ENCODE measurements around the gene IGF2BP2. TPM values are rescaled to one million over a fixed set of nuclear protein-coding genes. Genes with fewer than 3 reads are reported as not detected.
A peak's percentile ranks its signal among the peaks of the same experiment; 100 is the strongest.

The IGF2BP2 gene
- total and polyA plus RNA-seq, 2 of the 13 experiments (the other 11 are each of a cell fraction or from before 2014, with no cell fraction given), result 6.5 to 46.0 TPM

DNA sequence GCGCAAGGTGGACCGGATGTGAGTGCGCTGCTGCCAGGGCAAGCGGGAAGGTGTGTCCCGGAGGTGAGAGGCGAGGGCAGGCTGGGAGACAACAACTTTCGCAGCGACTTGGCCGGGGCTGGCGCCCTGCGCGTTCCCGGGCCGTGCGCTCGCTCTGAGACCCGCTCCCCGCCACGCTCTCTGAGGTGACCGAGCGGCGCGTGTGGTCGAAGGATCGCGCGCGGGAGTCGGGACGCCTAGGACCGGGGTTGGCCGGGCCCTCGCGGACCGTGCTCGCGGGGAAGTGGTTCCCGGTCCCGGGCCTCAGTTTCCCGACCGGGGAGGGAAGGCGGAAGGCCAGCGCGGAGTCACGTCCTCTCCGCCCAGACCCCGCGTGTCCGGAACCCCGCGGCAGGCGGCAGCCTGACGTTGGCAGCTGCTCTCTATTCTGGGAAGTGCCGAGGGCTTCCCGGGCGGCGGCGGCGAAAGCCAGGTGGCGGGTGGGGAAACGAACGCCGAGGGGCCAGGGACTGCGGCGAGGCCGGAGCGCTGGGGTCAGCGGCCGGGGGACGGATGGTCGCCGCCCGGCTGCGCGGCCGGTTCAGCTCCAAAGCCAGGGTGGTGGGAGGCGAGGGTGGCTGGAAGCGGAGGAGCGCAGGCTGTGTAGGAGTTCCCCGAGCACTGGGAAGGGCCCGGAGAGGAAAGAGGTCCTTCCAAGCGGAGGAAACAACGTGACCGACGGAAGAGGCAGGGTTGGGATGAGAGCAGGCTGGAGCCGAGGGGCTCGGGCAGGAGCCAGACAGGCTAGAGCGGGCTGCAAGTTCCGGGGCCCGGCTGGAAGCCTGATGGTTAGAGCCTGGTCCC lies 1.0 kb upstream of the IGF2BP2 start (continued):
- TF ChIP-seq, protein P1, sequence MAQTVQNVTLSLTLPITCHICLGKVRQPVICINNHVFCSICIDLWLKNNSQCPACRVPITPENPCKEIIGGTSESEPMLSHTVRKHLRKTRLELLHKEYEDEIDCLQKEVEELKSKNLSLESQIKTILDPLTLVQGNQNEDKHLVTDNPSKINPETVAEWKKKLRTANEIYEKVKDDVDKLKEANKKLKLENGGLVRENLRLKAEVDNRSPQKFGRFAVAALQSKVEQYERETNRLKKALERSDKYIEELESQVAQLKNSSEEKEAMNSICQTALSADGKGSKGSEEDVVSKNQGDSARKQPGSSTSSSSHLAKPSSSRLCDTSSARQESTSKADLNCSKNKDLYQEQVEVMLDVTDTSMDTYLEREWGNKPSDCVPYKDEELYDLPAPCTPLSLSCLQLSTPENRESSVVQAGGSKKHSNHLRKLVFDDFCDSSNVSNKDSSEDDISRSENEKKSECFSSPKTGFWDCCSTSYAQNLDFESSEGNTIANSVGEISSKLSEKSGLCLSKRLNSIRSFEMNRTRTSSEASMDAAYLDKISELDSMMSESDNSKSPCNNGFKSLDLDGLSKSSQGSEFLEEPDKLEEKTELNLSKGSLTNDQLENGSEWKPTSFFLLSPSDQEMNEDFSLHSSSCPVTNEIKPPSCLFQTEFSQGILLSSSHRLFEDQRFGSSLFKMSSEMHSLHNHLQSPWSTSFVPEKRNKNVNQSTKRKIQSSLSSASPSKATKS (CRISPR knock-in tag; IDR thresholded peaks at IDR 0.05), result no peak
- TF ChIP-seq PLRG1 (conservative IDR thresholded peaks at IDR 0.05) (no peak), POLR2AphosphoS5 (IDR thresholded peaks at IDR 0.05; ENCODE audit: low read depth, low read length) (no peak), KMT2B (CRISPR knock-in tag; IDR thresholded peaks at IDR 0.05) (0 out of 2 replicates have a peak, but pooled peaks have one; percentile 43), HOXA3 (CRISPR knock-in tag; IDR thresholded peaks at IDR 0.05) (0 out of 2 replicates have a peak, but pooled peaks have one; percentile 34), ERF (CRISPR knock-in tag; IDR thresholded peaks at IDR 0.05) (0 out of 2 replicates have a peak, but pooled peaks have one; percentile 17), ZNF17 (CRISPR knock-in tag; IDR thresholded peaks at IDR 0.05) (no peak), ADNP (CRISPR knock-in tag; IDR thresholded peaks at IDR 0.05) (no peak), NFYC (CRISPR knock-in tag; IDR thresholded peaks at IDR 0.05) (no peak), ZNF138 (CRISPR knock-in tag; IDR thresholded peaks at IDR 0.05; ENCODE audit: low read depth) (no peak), ZNF33B (CRISPR knock-in tag; IDR thresholded peaks at IDR 0.05) (no peak), ZNF841 (CRISPR knock-in tag; IDR thresholded peaks at IDR 0.05; ENCODE audit: borderline replicate concordance) (no peak), KDM4B (CRISPR knock-in tag; IDR thresholded peaks at IDR 0.05) (no peak), ZZZ3 (CRISPR knock-in tag; IDR thresholded peaks at IDR 0.05; ENCODE audit: borderline replicate concordance) (no peak), YEATS4 (CRISPR knock-in tag; IDR thresholded peaks at IDR 0.05; ENCODE audit: borderline replicate concordance) (peak; percentile 49), RFX3 (CRISPR knock-in tag; IDR thresholded peaks at IDR 0.05) (no peak)
- TF ChIP-seq, protein P2, sequence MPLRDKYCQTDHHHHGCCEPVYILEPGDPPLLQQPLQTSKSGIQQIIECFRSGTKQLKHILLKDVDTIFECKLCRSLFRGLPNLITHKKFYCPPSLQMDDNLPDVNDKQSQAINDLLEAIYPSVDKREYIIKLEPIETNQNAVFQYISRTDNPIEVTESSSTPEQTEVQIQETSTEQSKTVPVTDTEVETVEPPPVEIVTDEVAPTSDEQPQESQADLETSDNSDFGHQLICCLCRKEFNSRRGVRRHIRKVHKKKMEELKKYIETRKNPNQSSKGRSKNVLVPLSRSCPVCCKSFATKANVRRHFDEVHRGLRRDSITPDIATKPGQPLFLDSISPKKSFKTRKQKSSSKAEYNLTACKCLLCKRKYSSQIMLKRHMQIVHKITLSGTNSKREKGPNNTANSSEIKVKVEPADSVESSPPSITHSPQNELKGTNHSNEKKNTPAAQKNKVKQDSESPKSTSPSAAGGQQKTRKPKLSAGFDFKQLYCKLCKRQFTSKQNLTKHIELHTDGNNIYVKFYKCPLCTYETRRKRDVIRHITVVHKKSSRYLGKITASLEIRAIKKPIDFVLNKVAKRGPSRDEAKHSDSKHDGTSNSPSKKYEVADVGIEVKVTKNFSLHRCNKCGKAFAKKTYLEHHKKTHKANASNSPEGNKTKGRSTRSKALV (CRISPR knock-in tag; IDR thresholded peaks at IDR 0.05), result peak; percentile 57; the same call in 1 of the 2 replicates
- TF ChIP-seq, protein P3, sequence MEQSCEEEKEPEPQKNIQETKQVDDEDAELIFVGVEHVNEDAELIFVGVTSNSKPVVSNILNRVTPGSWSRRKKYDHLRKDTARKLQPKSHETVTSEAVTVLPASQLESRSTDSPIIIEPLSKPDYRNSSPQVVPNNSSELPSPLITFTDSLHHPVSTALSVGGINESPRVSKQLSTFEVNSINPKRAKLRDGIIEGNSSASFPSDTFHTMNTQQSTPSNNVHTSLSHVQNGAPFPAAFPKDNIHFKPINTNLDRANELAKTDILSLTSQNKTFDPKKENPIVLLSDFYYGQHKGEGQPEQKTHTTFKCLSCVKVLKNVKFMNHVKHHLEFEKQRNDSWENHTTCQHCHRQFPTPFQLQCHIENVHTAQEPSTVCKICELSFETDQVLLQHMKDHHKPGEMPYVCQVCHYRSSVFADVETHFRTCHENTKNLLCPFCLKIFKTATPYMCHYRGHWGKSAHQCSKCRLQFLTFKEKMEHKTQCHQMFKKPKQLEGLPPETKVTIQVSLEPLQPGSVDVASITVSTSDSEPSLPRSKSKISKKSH (CRISPR knock-in tag; IDR thresholded peaks at IDR 0.05; ENCODE audit: borderline replicate concordance), result no peak
- TF ChIP-seq, protein P4, sequence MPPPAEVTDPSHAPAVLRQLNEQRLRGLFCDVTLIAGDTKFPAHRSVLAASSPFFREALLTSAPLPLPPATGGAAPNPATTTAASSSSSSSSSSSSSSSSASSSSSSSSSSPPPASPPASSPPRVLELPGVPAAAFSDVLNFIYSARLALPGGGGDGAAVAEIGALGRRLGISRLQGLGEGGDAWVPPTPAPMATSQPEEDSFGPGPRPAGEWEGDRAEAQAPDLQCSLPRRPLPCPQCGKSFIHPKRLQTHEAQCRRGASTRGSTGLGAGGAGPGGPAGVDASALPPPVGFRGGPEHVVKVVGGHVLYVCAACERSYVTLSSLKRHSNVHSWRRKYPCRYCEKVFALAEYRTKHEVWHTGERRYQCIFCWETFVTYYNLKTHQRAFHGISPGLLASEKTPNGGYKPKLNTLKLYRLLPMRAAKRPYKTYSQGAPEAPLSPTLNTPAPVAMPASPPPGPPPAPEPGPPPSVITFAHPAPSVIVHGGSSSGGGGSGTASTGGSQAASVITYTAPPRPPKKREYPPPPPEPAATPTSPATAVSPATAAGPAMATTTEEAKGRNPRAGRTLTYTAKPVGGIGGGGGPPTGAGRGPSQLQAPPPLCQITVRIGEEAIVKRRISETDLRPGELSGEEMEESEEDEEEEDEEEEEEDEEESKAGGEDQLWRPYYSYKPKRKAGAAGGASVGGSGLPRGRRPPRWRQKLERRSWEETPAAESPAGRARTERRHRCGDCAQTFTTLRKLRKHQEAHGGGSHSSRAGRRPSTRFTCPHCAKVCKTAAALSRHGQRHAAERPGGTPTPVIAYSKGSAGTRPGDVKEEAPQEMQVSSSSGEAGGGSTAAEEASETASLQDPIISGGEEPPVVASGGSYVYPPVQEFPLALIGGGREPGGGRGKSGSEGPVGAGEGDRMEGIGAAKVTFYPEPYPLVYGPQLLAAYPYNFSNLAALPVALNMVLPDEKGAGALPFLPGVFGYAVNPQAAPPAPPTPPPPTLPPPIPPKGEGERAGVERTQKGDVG (CRISPR knock-in tag; IDR thresholded peaks at IDR 0.05; ENCODE audit: borderline replicate concordance), result no peak
